ENCODE results near the gene NUDT22. TPM values are rescaled to one million over a fixed set of nuclear protein-coding genes. Genes with fewer than 3 reads are reported as not detected.

NUDT22 gene
- total RNA-seq, 1 donor from 2014 or later, result 39.2 TPM

GRCh38 chr11:64254326-64254725, 28.3 kb downstream of the NUDT22 start:
- DNase-seq (ENCODE audit: low read depth), result no peak

- no peak for DNase-seq (ENCODE audit: low read depth)
Measured at GRCh38 chr11:64255135-64256128, 29.4 kb downstream of the NUDT22 start.

- DNase-seq (ENCODE audit: low read depth), result no peak
Measured at GRCh38 chr11:64256300-64256699, 30.2 kb downstream of the NUDT22 start.

- DNase-seq (ENCODE audit: low read depth), result no peak
Measured at GRCh38 chr11:64258356-64258755, 32.3 kb downstream of the NUDT22 start.

- no peak for DNase-seq (ENCODE audit: low read depth)
Measured at GRCh38 chr11:64258946-64259532, 33.0 kb downstream of the NUDT22 start.

- DNase-seq (ENCODE audit: low read depth), result no peak
Measured at GRCh38 chr11:64259533-64260067, 33.5 kb downstream of the NUDT22 start.

GRCh38 chr11:64260147-64260708, 34.2 kb downstream of the NUDT22 start:
- no peak for DNase-seq (ENCODE audit: low read depth)

- no peak for DNase-seq (ENCODE audit: low read depth)
Measured at GRCh38 chr11:64261556-64262080, 35.5 kb downstream of the NUDT22 start.

GRCh38 chr11:64262271-64263002, 36.4 kb downstream of the NUDT22 start:
- no peak for DNase-seq (ENCODE audit: low read depth)

GRCh38 chr11:64263021-64263946, 37.2 kb downstream of the NUDT22 start:
- DNase-seq (ENCODE audit: low read depth), result peak; percentile 13

- DNase-seq (ENCODE audit: low read depth), result no peak
Measured at GRCh38 chr11:64263947-64264317, 37.9 kb downstream of the NUDT22 start.

- no peak for DNase-seq (ENCODE audit: low read depth)
Measured at GRCh38 chr11:64264371-64264852, 38.3 kb downstream of the NUDT22 start.

- no peak for DNase-seq (ENCODE audit: low read depth)
Measured at GRCh38 chr11:64265176-64266160, 39.4 kb downstream of the NUDT22 start.

- no peak for DNase-seq (ENCODE audit: low read depth)
Measured at GRCh38 chr11:64266339-64266738, 40.3 kb downstream of the NUDT22 start.

GRCh38 chr11:64267207-64267945, 41.3 kb downstream of the NUDT22 start:
- DNase-seq (ENCODE audit: low read depth), result no peak

GRCh38 chr11:64268025-64268892, 42.2 kb downstream of the NUDT22 start:
- no peak for DNase-seq (ENCODE audit: low read depth)

GRCh38 chr11:64268893-64269539, 42.9 kb downstream of the NUDT22 start:
- peak; percentile 16 for DNase-seq (ENCODE audit: low read depth)
